Hepatocyte (in vitro differentiated cells): Measurements from ENCODE around the gene CPEB4. TPM values are rescaled to one million over a fixed set of nuclear protein-coding genes. Genes with fewer than 3 reads are reported as not detected.

Source experiments
- DNase-seq: peaks from one replicate; pipeline ENCODE4 v3.0.0-alpha.2; 2016; ENCODE audit warnings: low spot score
- H2AFZ ChIP-seq: fragments of 200-600 bp; sonication (generic); 2 replicates; pipeline ENCODE4 v1.6.0; 2016; ENCODE audit warnings: antibody characterized with exemption, mild to moderate bottlenecking
- H3K27ac ChIP-seq: fragments of 200-600 bp; sonication (generic); 2 replicates; pipeline ENCODE4 v1.5.1; 2016; ENCODE audit warnings: mild to moderate bottlenecking
- H3K27me3 ChIP-seq: fragments of 200-600 bp; sonication (generic); 2 replicates; pipeline ENCODE4 v1.6.1; 2016
- H3K36me3 ChIP-seq: fragments of 200-600 bp; sonication (generic); replicated peaks from 2 replicates; pipeline ENCODE4 v1.5.1; 2016; ENCODE audit warnings: low read depth; ENCODE audit not compliant: insufficient read depth
- H3K4me1 ChIP-seq: fragments of 200-600 bp; sonication (generic); 2 replicates; pipeline ENCODE4 v1.5.1; 2016; ENCODE audit warnings: mild to moderate bottlenecking, moderate library complexity; ENCODE audit not compliant: insufficient read depth
- H3K4me2 ChIP-seq: fragments of 200-600 bp; sonication (generic); 2 replicates; pipeline ENCODE4 v1.6.0; 2016
- H3K4me3 ChIP-seq: fragments of 200-600 bp; sonication (generic); 2 replicates; pipeline ENCODE4 v1.5.1; 2016; ENCODE audit warnings: mild to moderate bottlenecking
- H3K79me2 ChIP-seq: fragments of 200-600 bp; sonication (generic); 2 replicates; pipeline ENCODE4 v1.6.0; 2017; ENCODE audit warnings: mild to moderate bottlenecking
- H3K9me2 ChIP-seq: fragments of 200-600 bp; sonication (generic); replicated peaks from 2 replicates; pipeline ENCODE4 v1.6.0; 2017; ENCODE audit warnings: mild to moderate bottlenecking; ENCODE audit not compliant: insufficient read depth
- H3K9me3 ChIP-seq: fragments of 200-600 bp; sonication (generic); 2 replicates; pipeline ENCODE4 v1.5.1; 2016; ENCODE audit warnings: low read depth, mild to moderate bottlenecking
- H4K20me1 ChIP-seq: fragments of 200-600 bp; sonication (generic); 2 replicates; pipeline ENCODE4 v1.6.0; 2016; ENCODE audit warnings: mild to moderate bottlenecking; ENCODE audit not compliant: insufficient read depth, poor library complexity, severe bottlenecking
- CTCF ChIP-seq: fragments of 200-600 bp; sonication (generic); IDR thresholded peaks from 2 replicates; pipeline ENCODE4 v1.5.1; 2016; ENCODE audit warnings: antibody characterized with exemption, mild to moderate bottlenecking; ENCODE audit not compliant: poor library complexity
- EZH2 ChIP-seq: fragments of 200-600 bp; sonication (generic); IDR thresholded peaks from 2 replicates; pipeline ENCODE4 v1.6.1; 2016; ENCODE audit warnings: antibody characterized with exemption, mild to moderate bottlenecking, borderline replicate concordance
- EZH2phosphoT487 ChIP-seq: fragments of 200-600 bp; sonication (generic); IDR thresholded peaks from one replicate; pipeline ENCODE4 v1.6.1; 2018; ENCODE audit warnings: antibody characterized with exemption, mild to moderate bottlenecking, low read depth, moderate library complexity; ENCODE audit not compliant: unreplicated experiment, severe bottlenecking
- WGBS: methylation state at CpG from one replicate; pipeline ENCODE4 v1.1.6; 2016; ENCODE audit warnings: low lambda C conversion rate; ENCODE audit errors: missing lambda C conversion rate; 5-methylcytosine and 5-hydroxymethylcytosine counted together
- polyA plus RNA-seq: library from polyadenylated mRNA; unstranded; fragments of >200 nt; fragmentation: Nextera tagmentation; extraction: Ambion mirVana; gene quantifications from 2 replicates; pipeline ENCODE4 v1.2.1, GENCODE V29; 2016
- total RNA-seq: library from RNA; depleted of rRNA; stranded (reverse); fragments of >200 nt; gene quantifications from 2 replicates; pipeline ENCODE4 v1.2.3, GENCODE V29; 2014

CPEB4 gene
- total and polyA plus RNA-seq, 2 experiments from 2014 or later = 13.3 to 49.2 TPM

- Histone ChIP-seq H3K4me3 (no peak overlapping the region), H3K27ac (peak overlapping the region; percentile 68), H3K9me3 (no peaks in the 10 kb centered on the region), H3K79me2 (no peaks in the 10 kb centered on the region), H3K4me1 (peaks cover 31% of the 10 kb centered on the region), H4K20me1 (no peaks in the 10 kb centered on the region), H3K4me2 (no peak overlapping the region), H2AFZ (no peak overlapping the region), H3K27me3 (no peaks in the 10 kb centered on the region), H3K9me2 (no peaks in the 10 kb centered on the region), H3K36me3 (no peaks in the 10 kb centered on the region)
- TF ChIP-seq EZH2 = no peak
- TF ChIP-seq EZH2phosphoT487 = no peak
- no peak for TF ChIP-seq CTCF
- no peak for DNase-seq
- 73% methylated on average over 4 of the region's 4 CpGs for WGBS
These were observed 28.6 kb upstream of the CPEB4 start for GRCh38 chr5:173859408-173860159.

DNA sequence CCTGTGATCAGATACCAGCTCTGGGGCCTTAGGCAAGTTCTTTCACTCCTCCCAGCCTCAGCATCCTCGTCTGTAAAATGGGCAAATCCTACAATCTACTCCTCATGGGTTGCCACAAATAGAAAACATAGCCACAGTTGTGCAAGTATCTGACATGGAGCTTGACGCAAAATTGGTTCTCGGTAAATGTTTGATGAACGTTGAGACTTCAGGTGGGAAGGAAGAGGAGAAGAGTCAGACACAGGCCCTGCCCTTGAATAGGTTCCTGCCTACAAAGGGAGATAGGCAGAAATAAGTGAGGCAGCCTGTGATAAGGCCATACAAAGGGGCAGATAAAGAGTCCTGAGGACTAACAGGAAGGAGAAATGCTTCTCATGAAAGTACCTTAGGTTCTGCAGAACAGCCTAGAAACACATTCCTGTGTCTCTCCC lies 26.1 kb upstream of the CPEB4 start:
- H2AFZ ChIP-seq = no peak overlapping the region
- no peak overlapping the region for H3K4me3 ChIP-seq
- no peak for DNase-seq
- TF ChIP-seq EZH2 (no peak), CTCF (no peak)
- peaks cover 23% of the 10 kb centered on the region for H3K4me1 ChIP-seq
- H4K20me1 ChIP-seq = no peaks in the 10 kb centered on the region
- H3K79me2 ChIP-seq = no peaks in the 10 kb centered on the region
- 69% methylated on average over 4 of the region's 4 CpGs for WGBS
- H3K4me2 ChIP-seq = no peak overlapping the region
- H3K9me3 ChIP-seq = no peaks in the 10 kb centered on the region
- no peaks in the 10 kb centered on the region for H3K9me2 ChIP-seq
- H3K27me3 ChIP-seq = no peaks in the 10 kb centered on the region
- no peak overlapping the region for H3K27ac ChIP-seq
- H3K36me3 ChIP-seq = no peaks in the 10 kb centered on the region

DNA sequence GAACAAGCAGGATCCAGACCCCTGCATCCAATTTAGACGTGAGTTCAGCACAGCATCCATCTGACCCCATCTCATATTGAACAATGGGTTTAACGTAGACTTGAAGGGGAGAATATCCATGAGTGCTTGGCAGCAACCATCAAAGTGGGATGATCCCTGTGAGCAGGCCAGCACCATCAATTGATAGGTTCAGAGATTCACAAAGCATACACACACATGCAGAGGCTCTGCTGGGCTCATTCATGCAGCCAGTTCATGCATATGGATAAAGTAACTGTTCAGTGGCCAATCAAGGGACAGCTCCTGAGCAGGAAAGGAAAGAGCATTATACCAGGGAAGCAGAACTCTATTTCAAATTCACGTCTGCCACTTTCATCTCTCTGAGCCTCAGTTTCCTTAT lies 24.8 kb upstream of the CPEB4 start:
- H4K20me1 ChIP-seq = no peaks in the 10 kb centered on the region
- no peak for DNase-seq
- no peaks in the 10 kb centered on the region for H3K9me3 ChIP-seq
- no peak overlapping the region for H3K27ac ChIP-seq
- H3K79me2 ChIP-seq = no peaks in the 10 kb centered on the region
- H3K4me3 ChIP-seq = no peak overlapping the region
- H3K27me3 ChIP-seq = no peaks in the 10 kb centered on the region
- WGBS = 77% methylated on average over 3 of the region's 3 CpGs
- peaks cover 16% of the 10 kb centered on the region for H3K4me1 ChIP-seq
- no peak overlapping the region for H3K4me2 ChIP-seq
- no peaks in the 10 kb centered on the region for H3K36me3 ChIP-seq
- no peak overlapping the region for H2AFZ ChIP-seq
- H3K9me2 ChIP-seq = no peaks in the 10 kb centered on the region
- TF ChIP-seq CTCF = no peak
- TF ChIP-seq EZH2 = no peak
- no peak for TF ChIP-seq EZH2phosphoT487
